Smooth muscle cell (in vitro differentiated cells): ENCODE results near the gene ZNF148. TPM values are rescaled to one million over a fixed set of nuclear protein-coding genes. Genes with fewer than 3 reads are reported as not detected.

ENCODE experiments used
- DNase-seq: peaks from one replicate; lab custom pipeline; 2025; ENCODE audit not compliant: unreplicated experiment; lab: John Stamatoyannopoulos, UW
- H2AFZ ChIP-seq: fragments of 200-600 bp; sonication (generic); 2 replicates; pipeline ENCODE4 v1.6.0; 2016; ENCODE audit warnings: antibody characterized with exemption, low read depth, mild to moderate bottlenecking
- H3F3A ChIP-seq: fragments of 200-600 bp; sonication (generic); 2 replicates; pipeline ENCODE4 v1.6.0; 2017; ENCODE audit warnings: antibody characterized with exemption, low read depth
- H3K27ac ChIP-seq: fragments of 200-600 bp; sonication (generic); 2 replicates; pipeline ENCODE4 v1.5.1; 2016; ENCODE audit warnings: low read depth, mild to moderate bottlenecking
- H3K27me3 ChIP-seq: fragments of 200-600 bp; sonication (generic); 2 replicates; pipeline ENCODE4 v1.6.1; 2016; ENCODE audit warnings: low read depth, mild to moderate bottlenecking
- H3K36me3 ChIP-seq: fragments of 200-600 bp; sonication (generic); 2 replicates; pipeline ENCODE4 v1.5.1; 2016; ENCODE audit warnings: low read depth
- H3K4me1 ChIP-seq: fragments of 200-600 bp; sonication (generic); 2 replicates; pipeline ENCODE4 v1.5.1; 2016; ENCODE audit warnings: low read depth
- H3K4me2 ChIP-seq: fragments of 200-600 bp; sonication (generic); 2 replicates; pipeline ENCODE4 v1.6.0; 2016; ENCODE audit warnings: mild to moderate bottlenecking
- H3K4me3 ChIP-seq: fragments of 200-600 bp; sonication (generic); 2 replicates; pipeline ENCODE4 v1.5.1; 2016; ENCODE audit warnings: mild to moderate bottlenecking
- H3K79me2 ChIP-seq: fragments of 200-600 bp; sonication (generic); 2 replicates; pipeline ENCODE4 v1.6.0; 2016; ENCODE audit warnings: low read depth, mild to moderate bottlenecking
- H3K9ac ChIP-seq: fragments of 200-600 bp; sonication (generic); 2 replicates; pipeline ENCODE4 v1.6.0; 2016; ENCODE audit warnings: low read depth
- H3K9me3 ChIP-seq: fragments of 200-600 bp; sonication (generic); replicated peaks from 2 replicates; pipeline ENCODE4 v1.5.1; 2016; ENCODE audit warnings: low read depth
- H4K20me1 ChIP-seq: fragments of 200-600 bp; sonication (generic); 2 replicates; pipeline ENCODE4 v1.6.0; 2016; ENCODE audit warnings: low read depth
- CTCF ChIP-seq: fragments of 200-600 bp; sonication (generic); IDR thresholded peaks from 2 replicates; pipeline ENCODE4 v1.5.1; 2017; ENCODE audit warnings: borderline replicate concordance, mild to moderate bottlenecking, antibody characterized with exemption; ENCODE audit not compliant: insufficient read depth, poor library complexity, severe bottlenecking
- WGBS: methylation state at CpG from one replicate; pipeline ENCODE4 v1.1.7; 2016; ENCODE audit warnings: low lambda C conversion rate; 5-methylcytosine and 5-hydroxymethylcytosine counted together
- polyA plus RNA-seq: library from polyadenylated mRNA; unstranded; fragments of >200 nt; fragmentation: Nextera tagmentation; extraction: Ambion mirVana; gene quantifications from 2 replicates; pipeline ENCODE4 v1.2.1, GENCODE V29; 2016
- total RNA-seq: library from RNA; depleted of rRNA; stranded (reverse); fragments of >200 nt; gene quantifications from 2 replicates; pipeline ENCODE4 v1.2.3, GENCODE V29; 2014

The ZNF148 gene
- total and polyA plus RNA-seq, 2 experiments from 2014 or later = 23.6 to 27.7 TPM

GRCh38 chr3:125267460-125267859 lies 107.7 kb downstream of the ZNF148 start:
- H3K9me3 ChIP-seq = no peaks in the 10 kb centered on the region
- H3K36me3 ChIP-seq = peaks cover 2% of the 10 kb centered on the region
- H3K4me1 ChIP-seq = no peaks in the 10 kb centered on the region
- H3K4me2 ChIP-seq = no peak overlapping the region
- no peak for TF ChIP-seq CTCF
- peaks cover 23% of the 10 kb centered on the region for H4K20me1 ChIP-seq
- no peak overlapping the region for H2AFZ ChIP-seq
- H3F3A ChIP-seq = no peaks in the 10 kb centered on the region
- 100% methylated on average over 1 of the region's 1 CpG for whole genome bisulfite sequencing
- H3K27ac ChIP-seq = no peak overlapping the region
- H3K9ac ChIP-seq = no peak overlapping the region
- DNase-seq = no peak
- H3K79me2 ChIP-seq = peaks cover 7% of the 10 kb centered on the region
- no peaks in the 10 kb centered on the region for H3K27me3 ChIP-seq
- H3K4me3 ChIP-seq = no peak overlapping the region

GRCh38 chr3:125266971-125267370 lies 108.2 kb downstream of the ZNF148 start:
- no peak overlapping the region for H3K4me3 ChIP-seq
- H3K4me2 ChIP-seq = no peak overlapping the region
- DNase-seq = no peak
- WGBS = 96% methylated on average over 3 of the region's 3 CpGs
- H3K36me3 ChIP-seq = peaks cover 2% of the 10 kb centered on the region
- no peaks in the 10 kb centered on the region for H3K4me1 ChIP-seq
- H3F3A ChIP-seq = no peaks in the 10 kb centered on the region
- H2AFZ ChIP-seq = no peak overlapping the region
- TF ChIP-seq CTCF = no peak
- H3K9ac ChIP-seq = no peak overlapping the region
- no peaks in the 10 kb centered on the region for H3K9me3 ChIP-seq
- H3K27me3 ChIP-seq = no peaks in the 10 kb centered on the region
- peaks cover 23% of the 10 kb centered on the region for H4K20me1 ChIP-seq
- H3K79me2 ChIP-seq = peaks cover 7% of the 10 kb centered on the region
- H3K27ac ChIP-seq = no peak overlapping the region

GRCh38 chr3:125262161-125262560 lies 113.0 kb downstream of the ZNF148 start:
- WGBS = 91% methylated on average over 1 of the region's 1 CpG
- H3K9me3 ChIP-seq = no peaks in the 10 kb centered on the region
- H3K4me2 ChIP-seq = no peak overlapping the region
- no peak for TF ChIP-seq CTCF
- H3K36me3 ChIP-seq = peaks cover 5% of the 10 kb centered on the region
- H3K27ac ChIP-seq = no peak overlapping the region
- H3F3A ChIP-seq = no peaks in the 10 kb centered on the region
- no peaks in the 10 kb centered on the region for H3K4me1 ChIP-seq
- no peak overlapping the region for H2AFZ ChIP-seq
- no peaks in the 10 kb centered on the region for H3K79me2 ChIP-seq
- no peak overlapping the region for H3K9ac ChIP-seq
- peaks cover 11% of the 10 kb centered on the region for H4K20me1 ChIP-seq
- no peak overlapping the region for H3K4me3 ChIP-seq
- no peak for DNase-seq
- no peaks in the 10 kb centered on the region for H3K27me3 ChIP-seq

- no peak for DNase-seq
- no peak overlapping the region for H3K4me3 ChIP-seq
- WGBS = 93% methylated on average over 1 of the region's 1 CpG
These were observed 114.1 kb downstream of the ZNF148 start for GRCh38 chr3:125261031-125261430.

More at GRCh38 chr3:125261031-125261430, 114.1 kb downstream of the ZNF148 start:
- Histone ChIP-seq H3K79me2 (no peaks in the 10 kb centered on the region), H3K9me3 (no peaks in the 10 kb centered on the region), H3K4me1 (no peaks in the 10 kb centered on the region), H3K36me3 (peaks cover 12% of the 10 kb centered on the region), H3K9ac (no peak overlapping the region), H3F3A (no peaks in the 10 kb centered on the region), H3K27ac (no peak overlapping the region), H3K4me2 (no peak overlapping the region), H4K20me1 (peaks cover 1% of the 10 kb centered on the region), H2AFZ (no peak overlapping the region), H3K27me3 (no peaks in the 10 kb centered on the region)
- no peak for TF ChIP-seq CTCF
